Measurements from ENCODE around the gene NR2C2.

The NR2C2 gene

DNA sequence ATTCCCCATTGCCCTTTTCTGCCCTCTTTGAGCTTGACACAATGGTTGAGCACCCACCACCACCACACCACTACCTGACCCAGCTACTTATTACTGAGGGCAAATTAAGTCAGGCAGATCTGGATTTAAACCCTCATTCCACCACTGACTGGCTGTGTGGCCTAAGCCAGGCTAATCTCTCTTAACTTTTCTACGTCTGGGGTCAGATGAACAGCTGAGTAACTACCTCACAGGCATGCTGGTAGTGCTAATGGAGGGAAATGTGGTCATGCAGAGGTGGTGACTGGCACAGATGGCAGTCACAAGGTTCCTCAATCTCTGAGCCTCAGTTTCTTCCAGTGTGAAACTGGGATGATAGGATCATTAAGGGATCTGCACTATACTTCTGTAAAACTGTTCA, 122.1 kb downstream of the NR2C2 start:
- H3K9me3 ChIP-seq (ENCODE audit: insufficient read depth, low read length): no peaks in the 10 kb centered on the region
- no peak overlapping the region for H3K9ac ChIP-seq (ENCODE audit: low read length)
- H3K4me2 ChIP-seq (ENCODE audit: low read depth, low read length, poor library complexity, severe bottlenecking): no peak overlapping the region
- 0 out of 2 replicates have a peak, but pooled peaks cover 5% of the 10 kb centered on the region for H3F3A ChIP-seq (ENCODE audit: insufficient read depth)
- H3K36me3 ChIP-seq (ENCODE audit: low read length): no peaks in the 10 kb centered on the region
- H3K27ac ChIP-seq (ENCODE audit: low read depth, low read length): no peak overlapping the region
- no peak overlapping the region for H2AFZ ChIP-seq (ENCODE audit: low read depth, low read length, severe bottlenecking)
- H3K79me2 ChIP-seq (ENCODE audit: insufficient read depth, low read length): peaks cover 6% of the 10 kb centered on the region
- H3K4me3 ChIP-seq (ENCODE audit: insufficient read depth, low read length, poor library complexity, severe bottlenecking): no peak overlapping the region
- TF ChIP-seq, protein P1, sequence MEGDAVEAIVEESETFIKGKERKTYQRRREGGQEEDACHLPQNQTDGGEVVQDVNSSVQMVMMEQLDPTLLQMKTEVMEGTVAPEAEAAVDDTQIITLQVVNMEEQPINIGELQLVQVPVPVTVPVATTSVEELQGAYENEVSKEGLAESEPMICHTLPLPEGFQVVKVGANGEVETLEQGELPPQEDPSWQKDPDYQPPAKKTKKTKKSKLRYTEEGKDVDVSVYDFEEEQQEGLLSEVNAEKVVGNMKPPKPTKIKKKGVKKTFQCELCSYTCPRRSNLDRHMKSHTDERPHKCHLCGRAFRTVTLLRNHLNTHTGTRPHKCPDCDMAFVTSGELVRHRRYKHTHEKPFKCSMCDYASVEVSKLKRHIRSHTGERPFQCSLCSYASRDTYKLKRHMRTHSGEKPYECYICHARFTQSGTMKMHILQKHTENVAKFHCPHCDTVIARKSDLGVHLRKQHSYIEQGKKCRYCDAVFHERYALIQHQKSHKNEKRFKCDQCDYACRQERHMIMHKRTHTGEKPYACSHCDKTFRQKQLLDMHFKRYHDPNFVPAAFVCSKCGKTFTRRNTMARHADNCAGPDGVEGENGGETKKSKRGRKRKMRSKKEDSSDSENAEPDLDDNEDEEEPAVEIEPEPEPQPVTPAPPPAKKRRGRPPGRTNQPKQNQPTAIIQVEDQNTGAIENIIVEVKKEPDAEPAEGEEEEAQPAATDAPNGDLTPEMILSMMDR (IDR thresholded peaks at IDR 0.05; ENCODE audit: insufficient read depth, low read length, poor library complexity, severe bottlenecking): no peak
- no peak for TF ChIP-seq EZH2phosphoT487 (conservative IDR thresholded peaks at IDR 0.05; ENCODE audit: low read length)
- H3K9me2 ChIP-seq (replicated peaks; ENCODE audit: insufficient read depth, low read length): no peaks in the 10 kb centered on the region
- H4K20me1 ChIP-seq (ENCODE audit: low read depth, low read length): no peaks in the 10 kb centered on the region
- no peaks in the 10 kb centered on the region for H3K27me3 ChIP-seq (ENCODE audit: low read length)

GRCh38 chr3:15071699-15072098, 124.3 kb downstream of the NR2C2 start:
- 0 out of 2 replicates have a peak, but pooled peaks cover under 1% of the 10 kb centered on the region for H3F3A ChIP-seq (ENCODE audit: insufficient read depth)
- no peaks in the 10 kb centered on the region for H3K27me3 ChIP-seq (ENCODE audit: low read length)
- peaks cover 4% of the 10 kb centered on the region; the same call in 1 of the 2 replicates for H3K36me3 ChIP-seq (ENCODE audit: low read length)
- H2AFZ ChIP-seq (ENCODE audit: low read depth, low read length, severe bottlenecking): no peak overlapping the region
- H4K20me1 ChIP-seq (ENCODE audit: low read depth, low read length): no peaks in the 10 kb centered on the region
- no peaks in the 10 kb centered on the region for H3K9me3 ChIP-seq (ENCODE audit: insufficient read depth, low read length)
- no peaks in the 10 kb centered on the region for H3K79me2 ChIP-seq (ENCODE audit: insufficient read depth, low read length)
- TF ChIP-seq, protein P1 (IDR thresholded peaks at IDR 0.05; ENCODE audit: insufficient read depth, low read length, poor library complexity, severe bottlenecking): no peak
- no peak for TF ChIP-seq EZH2phosphoT487 (conservative IDR thresholded peaks at IDR 0.05; ENCODE audit: low read length)
- H3K4me2 ChIP-seq (ENCODE audit: low read depth, low read length, poor library complexity, severe bottlenecking): no peak overlapping the region
- no peak overlapping the region for H3K27ac ChIP-seq (ENCODE audit: low read depth, low read length)
- H3K9ac ChIP-seq (ENCODE audit: low read length): no peak overlapping the region
- no peaks in the 10 kb centered on the region for H3K9me2 ChIP-seq (replicated peaks; ENCODE audit: insufficient read depth, low read length)
- no peak overlapping the region for H3K4me3 ChIP-seq (ENCODE audit: insufficient read depth, low read length, poor library complexity, severe bottlenecking)

GRCh38 chr3:15074500-15074899, 127.1 kb downstream of the NR2C2 start:
- no peak overlapping the region for H3K4me3 ChIP-seq (ENCODE audit: insufficient read depth, low read length, poor library complexity, severe bottlenecking)
- no peaks in the 10 kb centered on the region for H3K9me2 ChIP-seq (replicated peaks; ENCODE audit: insufficient read depth, low read length)
- no peaks in the 10 kb centered on the region for H3F3A ChIP-seq (ENCODE audit: insufficient read depth)
- H3K9ac ChIP-seq (ENCODE audit: low read length): no peak overlapping the region
- no peak overlapping the region for H3K27ac ChIP-seq (ENCODE audit: low read depth, low read length)
- no peaks in the 10 kb centered on the region for H3K9me3 ChIP-seq (ENCODE audit: insufficient read depth, low read length)
- no peaks in the 10 kb centered on the region for H3K27me3 ChIP-seq (ENCODE audit: low read length)
- TF ChIP-seq, protein P1 (IDR thresholded peaks at IDR 0.05; ENCODE audit: insufficient read depth, low read length, poor library complexity, severe bottlenecking): no peak
- no peak for TF ChIP-seq EZH2phosphoT487 (conservative IDR thresholded peaks at IDR 0.05; ENCODE audit: low read length)
- H2AFZ ChIP-seq (ENCODE audit: low read depth, low read length, severe bottlenecking): no peak overlapping the region
- no peaks in the 10 kb centered on the region for H3K79me2 ChIP-seq (ENCODE audit: insufficient read depth, low read length)
- H3K36me3 ChIP-seq (ENCODE audit: low read length): peaks cover 16% of the 10 kb centered on the region; the same call in 1 of the 2 replicates
- H3K4me2 ChIP-seq (ENCODE audit: low read depth, low read length, poor library complexity, severe bottlenecking): no peak overlapping the region
- no peaks in the 10 kb centered on the region for H4K20me1 ChIP-seq (ENCODE audit: low read depth, low read length)
